GM21381 (cell line): ENCODE data around the gene MYH9.
A peak's percentile ranks its signal among the peaks of the same experiment; 100 is the strongest.
"Not testable (repeated sequence)": the region's sequence is repeated elsewhere in the genome, so short reads cannot be mapped to it uniquely, and the experiment has no call there.

Source experiments
- ATAC-seq: cut with Tn5 transposase; IDR thresholded peaks from one replicate; pipeline ENCODE4 v1.9.1; 2021; ENCODE audit warnings: mild to moderate bottlenecking, moderate library complexity; ENCODE audit not compliant: unreplicated experiment

MYH9 gene

DNA sequence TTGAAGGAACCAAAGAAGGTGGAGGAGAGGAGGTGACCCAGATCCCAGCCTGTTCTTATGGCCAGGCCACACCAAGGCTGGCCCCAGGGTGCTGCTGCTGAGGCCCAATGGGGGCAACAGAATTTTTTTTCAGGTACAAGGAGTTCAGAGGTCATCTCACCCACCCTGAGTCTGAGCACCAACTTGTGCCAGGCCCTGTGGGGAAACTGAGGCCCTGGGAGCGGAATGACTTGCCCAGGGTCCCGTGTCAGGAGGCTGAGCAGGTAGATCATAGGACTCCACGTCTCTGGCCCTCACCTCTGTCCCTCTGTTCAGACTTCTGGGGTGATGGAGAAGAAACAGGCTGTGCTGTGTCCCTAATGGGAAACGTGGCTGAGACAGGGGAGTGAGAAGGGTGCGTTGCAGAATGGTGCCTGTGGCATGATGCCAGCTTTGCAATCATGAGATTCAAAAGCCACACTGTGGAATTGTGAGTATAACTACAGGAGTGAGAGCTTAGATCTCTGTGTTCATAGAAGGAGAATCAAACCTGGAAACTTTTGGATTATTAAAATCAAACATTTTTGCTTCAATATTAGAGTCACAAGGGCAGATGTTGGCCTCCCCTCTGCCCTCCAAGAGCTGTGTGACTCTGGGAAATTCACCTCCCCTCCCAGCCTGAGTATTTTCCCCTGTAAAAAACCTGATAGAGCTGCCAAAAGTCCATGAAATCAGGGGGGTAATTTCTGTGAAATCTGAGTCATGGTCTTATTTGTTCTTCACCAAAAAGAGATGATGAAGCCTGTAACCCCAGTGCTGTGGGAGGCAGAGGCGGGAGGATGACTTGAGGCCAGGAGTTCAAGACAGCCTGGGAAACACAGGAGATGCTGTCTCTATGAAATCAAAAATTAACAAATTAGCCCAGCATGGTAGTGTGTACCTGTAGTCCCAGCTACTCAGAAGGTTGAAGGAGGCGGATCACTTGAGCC, 134.0 kb downstream of the MYH9 start:
- no peak for ATAC-seq

GRCh38 chr22:36252754-36253522, 134.8 kb downstream of the MYH9 start, which contains the start of gene APOL1:
APOL1 (plus strand) TSS chr22:36253133; CDS start chr22:36254956, 1,823 bp downstream.
- peak; percentile 79 for ATAC-seq

- ATAC-seq, result not testable (repeated sequence)
Observed at GRCh38 chr22:36251979-36252608, 135.7 kb downstream of the MYH9 start.

DNA sequence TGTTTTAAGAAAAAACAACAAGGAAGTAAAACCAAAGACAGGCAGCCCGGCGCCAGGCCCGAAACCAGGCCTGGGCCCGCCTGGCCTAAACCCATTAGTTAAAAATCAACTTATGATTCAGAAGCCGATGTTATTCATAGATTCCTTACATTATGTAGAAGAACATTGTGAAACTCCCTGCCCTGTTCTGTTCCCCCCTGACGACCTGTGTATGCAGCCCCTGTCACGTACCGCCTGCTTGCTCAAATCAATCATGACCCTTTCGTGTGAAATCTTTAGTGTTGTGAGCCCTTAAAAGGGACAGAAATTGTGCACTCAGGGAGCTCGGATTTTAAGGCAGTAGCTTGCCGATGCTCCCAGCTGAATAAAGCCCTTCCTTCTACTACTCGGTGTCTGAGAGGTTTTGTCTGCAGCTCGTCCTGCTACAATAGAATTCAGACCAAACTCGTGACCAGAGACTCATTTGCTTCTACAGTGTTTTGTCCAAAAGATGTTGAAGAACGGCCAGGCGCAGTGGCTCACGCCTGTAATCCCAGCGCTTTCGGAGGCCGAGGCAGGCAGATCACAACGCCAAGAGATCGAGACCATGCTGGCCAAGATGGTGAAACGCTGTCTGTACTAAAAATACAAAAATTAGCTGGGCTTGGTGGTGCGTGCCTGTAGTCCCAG, 137.3 kb downstream of the MYH9 start:
- not testable (repeated sequence) for ATAC-seq

DNA sequence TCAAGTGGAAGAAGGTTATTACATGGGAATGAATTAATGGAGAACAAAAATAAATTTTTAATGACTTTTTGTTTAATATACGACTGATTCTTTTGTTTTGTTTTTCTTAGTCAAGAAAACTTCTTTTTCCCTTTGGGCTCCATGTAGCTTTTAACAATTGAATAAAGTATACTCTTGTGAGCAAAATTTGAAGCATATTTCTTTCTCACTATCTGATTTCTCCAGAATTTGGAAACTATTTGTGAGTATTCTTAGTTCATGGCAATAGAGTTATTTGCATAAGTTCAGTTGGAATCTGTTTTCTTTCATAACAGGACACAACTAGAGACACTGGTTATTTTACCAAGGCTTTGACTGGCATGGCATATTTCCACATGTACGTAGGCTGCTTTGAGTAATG, 138.6 kb downstream of the MYH9 start:
- ATAC-seq, result no peak

GRCh38 chr22:36247955-36248354, 139.8 kb downstream of the MYH9 start:
- no peak for ATAC-seq

DNA sequence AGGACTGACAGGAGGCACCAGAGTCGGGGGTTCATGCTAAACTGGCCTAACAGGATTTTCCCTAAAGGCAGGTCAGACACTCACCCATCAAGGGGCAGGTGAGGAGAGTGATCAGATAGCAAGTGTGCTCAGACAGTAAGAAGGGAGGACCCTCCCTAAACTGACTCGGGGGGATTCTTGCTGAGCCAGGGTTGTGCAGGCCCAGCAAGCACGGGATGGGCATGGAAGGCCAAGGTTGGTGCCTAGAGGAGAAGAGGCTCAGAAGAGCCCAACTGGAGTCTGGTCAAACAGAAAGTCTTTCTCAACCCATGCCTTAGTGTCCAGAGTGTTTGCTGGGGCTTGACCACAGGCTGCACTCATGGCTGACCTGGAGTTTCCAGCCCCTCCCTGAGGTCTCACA, 141.0 kb downstream of the MYH9 start:
- ATAC-seq, result no peak

GRCh38 chr22:36245805-36246356, 141.9 kb downstream of the MYH9 start:
- no peak for ATAC-seq

GRCh38 chr22:36244522-36245391, 143.0 kb downstream of the MYH9 start:
- no peak for ATAC-seq

- ATAC-seq, result no peak
Observed at GRCh38 chr22:36243986-36244385, 143.8 kb downstream of the MYH9 start.

GRCh38 chr22:36239401-36240171, 148.2 kb downstream of the MYH9 start, which contains the start of gene APOL2:
APOL2 (minus strand) TSS chr22:36239527; CDS start chr22:36233162, 6,365 bp downstream.
- peak; percentile 85 for ATAC-seq

- ATAC-seq, result no peak
Observed at GRCh38 chr22:36239150-36239400, 148.7 kb downstream of the MYH9 start.

DNA sequence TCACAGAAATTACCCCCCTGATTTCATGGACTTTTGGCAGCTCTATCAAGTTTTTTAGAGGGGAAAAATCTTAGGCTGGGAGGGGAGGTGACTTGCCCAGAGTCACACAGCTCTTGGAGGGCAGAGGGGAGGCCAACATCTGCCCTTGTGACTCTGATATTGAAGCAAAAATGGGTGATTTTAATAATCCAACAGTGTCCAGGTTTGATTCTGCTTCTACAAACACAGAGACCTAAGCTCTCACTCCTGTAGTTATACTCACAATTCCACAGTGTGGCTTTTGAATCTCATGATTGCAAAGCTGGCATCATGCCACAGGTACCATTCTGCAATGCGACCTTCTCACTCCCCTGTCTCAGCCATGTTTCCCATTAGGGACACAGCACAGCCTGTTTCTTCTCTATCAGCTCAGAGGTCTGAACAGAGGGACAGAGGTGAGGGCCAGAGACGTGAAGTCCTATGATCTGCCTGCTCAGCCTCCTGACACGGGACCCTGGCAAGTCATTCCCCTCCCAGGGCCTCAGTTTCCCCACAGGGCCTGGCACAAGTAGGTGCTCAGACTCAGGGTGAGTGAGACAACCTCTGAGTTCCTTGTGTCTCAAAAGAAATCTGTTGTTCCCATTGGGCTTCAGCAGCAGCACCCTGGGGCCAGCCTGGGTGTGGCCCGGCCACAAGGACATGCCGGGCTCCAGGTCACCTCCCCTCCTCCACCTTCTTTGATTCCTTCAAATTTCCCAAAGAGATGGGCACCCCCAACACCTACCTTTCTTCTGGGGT, 149.2 kb downstream of the MYH9 start:
- no peak for ATAC-seq

- no peak for ATAC-seq
Observed at GRCh38 chr22:36237462-36238372, 150.1 kb downstream of the MYH9 start.

DNA sequence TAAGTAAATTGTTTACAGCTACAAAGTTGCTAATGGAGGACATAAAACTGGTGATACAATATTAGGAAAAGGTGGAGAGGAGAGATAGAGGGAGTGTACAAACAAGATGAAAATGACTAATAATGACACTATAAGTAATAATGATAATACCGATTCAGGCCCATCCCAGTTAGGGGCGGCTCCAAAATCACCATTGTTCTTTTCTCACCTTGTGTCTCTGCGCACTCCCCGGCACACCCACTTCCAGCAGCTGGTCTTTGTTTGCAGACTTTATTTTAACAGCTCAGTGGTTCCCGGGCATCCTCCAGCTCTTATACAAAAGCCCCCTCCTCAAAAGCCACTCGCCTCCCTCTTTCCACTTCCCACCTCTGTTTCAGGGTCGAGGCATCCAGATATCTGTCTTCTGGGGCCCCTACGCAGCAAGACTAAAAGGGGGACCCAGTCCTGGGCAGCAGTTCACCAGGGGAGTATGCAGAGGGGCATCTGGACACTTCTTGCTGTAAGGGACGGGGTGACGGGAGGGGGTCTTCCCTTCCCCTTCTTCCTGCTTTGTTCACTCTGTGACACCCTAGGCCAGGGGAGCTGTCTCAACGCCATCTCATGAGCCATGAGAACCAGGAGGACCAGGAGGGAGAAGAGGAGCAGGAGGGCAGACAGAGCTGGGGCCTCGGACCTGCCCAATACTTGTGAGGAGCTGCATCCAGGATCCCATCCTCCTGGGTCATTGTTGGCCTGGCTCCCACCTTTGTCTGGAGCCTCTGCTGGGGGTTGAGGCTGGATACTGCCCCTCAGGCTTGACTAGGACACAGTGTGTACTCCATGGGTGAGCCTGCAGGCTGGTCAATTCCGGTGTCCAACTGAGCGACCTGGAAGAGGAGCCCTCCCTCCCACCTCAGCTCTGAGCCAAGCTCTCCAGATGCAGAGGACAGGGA, 151.1 kb downstream of the MYH9 start:
- no peak for ATAC-seq

DNA sequence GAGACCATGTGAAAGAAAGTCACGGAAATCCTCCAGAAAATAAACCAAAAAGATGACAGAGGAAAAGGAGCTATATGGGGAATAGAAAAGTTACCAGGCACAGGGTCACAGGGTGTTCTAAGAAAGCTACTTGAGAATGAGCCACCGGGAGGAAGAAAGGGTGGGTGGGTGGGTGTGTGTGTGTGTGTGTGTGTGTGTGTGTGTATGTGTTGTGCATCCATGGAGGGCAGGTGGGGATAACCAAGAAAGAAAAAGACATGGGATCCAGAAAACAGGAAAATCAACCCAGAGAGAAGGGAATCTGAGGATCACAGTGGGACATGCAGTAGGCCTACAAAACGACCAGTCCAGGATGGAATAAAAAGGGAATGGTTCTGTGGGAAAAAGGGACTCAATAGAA, 152.2 kb downstream of the MYH9 start:
- ATAC-seq, result no peak
